Measurements from ENCODE around the gene GAS7.

Gene GAS7

DNA sequence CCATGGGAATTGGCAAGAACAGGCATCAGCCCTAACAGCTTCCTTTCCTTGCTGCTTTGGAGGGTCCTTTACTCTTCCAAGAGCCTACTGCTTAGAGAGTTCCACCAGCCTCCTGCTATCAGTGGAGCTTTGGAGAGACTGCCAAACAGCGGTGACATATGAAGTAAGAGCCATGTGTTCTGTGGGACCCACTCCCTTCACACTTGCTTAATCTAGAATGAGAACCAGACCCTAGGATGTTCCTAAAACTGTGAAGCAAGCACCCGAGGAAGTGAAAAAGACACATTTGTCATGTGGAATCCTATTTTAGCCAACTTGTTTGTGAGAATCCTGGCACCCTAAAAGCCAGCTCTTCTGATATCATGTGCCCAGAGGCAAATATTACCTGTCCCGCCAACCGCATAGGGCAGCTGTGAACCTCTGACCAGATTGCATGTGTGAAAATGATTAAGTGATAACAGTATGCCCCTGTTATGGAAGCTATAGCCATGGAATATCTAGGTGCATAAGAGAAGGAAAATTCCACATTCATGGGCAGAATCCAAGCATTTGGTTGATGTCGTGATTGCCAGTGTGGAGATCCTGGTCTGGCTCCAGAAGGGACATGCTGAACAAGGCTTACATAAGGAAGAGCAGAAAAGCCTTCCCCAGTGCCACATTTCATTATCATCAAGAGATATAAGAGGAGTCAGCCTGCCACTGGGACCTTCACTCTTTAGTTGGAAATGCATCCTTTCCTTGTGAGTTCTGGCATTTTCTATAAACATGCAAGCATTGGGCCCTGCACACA, 312.1 kb downstream of the GAS7 start:
- TF ChIP-seq, protein P1, sequence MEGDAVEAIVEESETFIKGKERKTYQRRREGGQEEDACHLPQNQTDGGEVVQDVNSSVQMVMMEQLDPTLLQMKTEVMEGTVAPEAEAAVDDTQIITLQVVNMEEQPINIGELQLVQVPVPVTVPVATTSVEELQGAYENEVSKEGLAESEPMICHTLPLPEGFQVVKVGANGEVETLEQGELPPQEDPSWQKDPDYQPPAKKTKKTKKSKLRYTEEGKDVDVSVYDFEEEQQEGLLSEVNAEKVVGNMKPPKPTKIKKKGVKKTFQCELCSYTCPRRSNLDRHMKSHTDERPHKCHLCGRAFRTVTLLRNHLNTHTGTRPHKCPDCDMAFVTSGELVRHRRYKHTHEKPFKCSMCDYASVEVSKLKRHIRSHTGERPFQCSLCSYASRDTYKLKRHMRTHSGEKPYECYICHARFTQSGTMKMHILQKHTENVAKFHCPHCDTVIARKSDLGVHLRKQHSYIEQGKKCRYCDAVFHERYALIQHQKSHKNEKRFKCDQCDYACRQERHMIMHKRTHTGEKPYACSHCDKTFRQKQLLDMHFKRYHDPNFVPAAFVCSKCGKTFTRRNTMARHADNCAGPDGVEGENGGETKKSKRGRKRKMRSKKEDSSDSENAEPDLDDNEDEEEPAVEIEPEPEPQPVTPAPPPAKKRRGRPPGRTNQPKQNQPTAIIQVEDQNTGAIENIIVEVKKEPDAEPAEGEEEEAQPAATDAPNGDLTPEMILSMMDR (IDR thresholded peaks at IDR 0.05; ENCODE audit: insufficient read depth, low read depth, low read length, missing control alignments) = no peak
- no peak for DNase-seq (ENCODE audit: low read depth)

DNA sequence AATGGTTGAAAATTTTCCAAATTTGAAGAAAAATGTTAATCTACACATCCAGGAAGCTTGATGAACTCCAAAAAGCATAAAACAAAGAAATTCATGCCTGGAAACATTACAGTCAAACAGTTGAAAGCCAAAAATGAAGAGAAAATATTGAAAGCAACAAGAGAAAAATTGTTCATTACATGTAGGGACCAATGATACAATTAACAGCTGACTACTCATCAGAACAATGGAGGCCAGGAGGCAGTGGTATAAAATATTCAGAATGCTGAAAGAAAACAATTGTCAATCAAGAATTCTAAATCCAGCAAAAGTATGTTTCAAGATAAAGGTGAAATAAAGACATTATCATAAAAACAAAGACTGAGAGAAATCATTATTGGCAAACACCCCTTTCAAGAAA, 315.0 kb downstream of the GAS7 start:
- no peak for DNase-seq (ENCODE audit: low read depth)
- no peak overlapping the region for H3K4me3 ChIP-seq (ENCODE audit: low read length)
- TF ChIP-seq, protein P1 (IDR thresholded peaks at IDR 0.05; ENCODE audit: insufficient read depth, low read depth, low read length, missing control alignments) = no peak

More for the DNA sequence above, 312.1 kb downstream of the GAS7 start:
- H3K4me3 ChIP-seq (ENCODE audit: low read length) = no peak overlapping the region

DNA sequence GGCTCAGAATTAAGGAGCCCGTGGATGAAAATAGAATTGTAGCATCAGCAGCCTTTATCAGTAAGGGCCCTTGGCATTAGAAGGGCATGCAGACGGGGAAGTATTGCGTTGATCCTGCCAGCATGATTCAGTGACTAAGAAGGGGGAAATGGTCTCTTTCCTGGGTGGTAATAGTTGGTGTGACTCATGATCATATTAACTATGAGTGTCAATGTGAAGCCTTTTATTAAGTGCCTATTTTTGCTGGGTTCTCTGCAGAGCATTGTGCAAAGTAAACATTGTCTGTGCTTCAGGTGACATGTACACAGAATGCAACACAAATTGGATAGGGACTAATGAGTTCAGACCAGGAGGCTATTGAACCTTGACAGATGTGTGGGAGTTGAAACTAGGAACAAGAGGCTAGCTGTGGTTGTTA, 317.8 kb downstream of the GAS7 start:
- DNase-seq (ENCODE audit: low read depth) = peak; percentile 73
- TF ChIP-seq, protein P1 (IDR thresholded peaks at IDR 0.05; ENCODE audit: insufficient read depth, low read depth, low read length, missing control alignments) = no peak
- H3K4me3 ChIP-seq (ENCODE audit: low read length) = no peak overlapping the region

DNA sequence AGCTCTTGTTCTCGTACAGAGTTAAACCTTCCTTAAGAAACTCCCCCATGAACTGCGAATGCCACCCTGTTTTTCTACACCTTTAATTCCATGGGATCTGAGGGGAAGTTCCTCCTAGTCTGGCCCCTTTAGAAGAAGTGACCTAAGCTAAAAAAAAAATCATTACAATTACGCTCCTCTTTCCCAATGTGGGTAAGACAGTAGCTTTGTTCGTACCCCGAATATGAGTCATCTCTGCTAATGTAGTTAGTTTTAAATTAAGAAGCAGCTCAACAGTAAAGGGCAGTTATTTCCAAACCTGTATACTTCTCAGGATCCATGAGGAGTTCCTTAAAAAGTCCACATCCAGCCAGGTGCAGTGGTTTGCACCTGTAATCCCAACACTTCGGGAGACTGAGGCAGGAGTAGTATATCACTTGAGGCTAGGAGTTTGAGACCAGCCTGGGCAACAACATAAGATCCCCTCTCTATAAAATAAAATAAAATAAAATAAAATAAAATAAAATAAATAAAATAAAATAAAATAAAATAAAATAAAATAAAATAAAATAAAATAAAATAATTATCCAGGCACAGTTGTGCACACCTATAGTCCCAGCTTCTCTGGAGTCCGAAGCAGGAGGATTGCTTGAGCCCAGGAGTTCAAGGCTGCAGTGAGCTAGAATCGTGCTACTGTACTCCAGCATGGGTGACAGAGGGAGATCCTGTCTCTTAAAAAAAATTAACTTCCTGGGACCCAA, 319.4 kb downstream of the GAS7 start:
- H3K4me3 ChIP-seq (ENCODE audit: low read length) = no peak overlapping the region
- DNase-seq (ENCODE audit: low read depth) = no peak
- TF ChIP-seq, protein P1 (IDR thresholded peaks at IDR 0.05; ENCODE audit: insufficient read depth, low read depth, low read length, missing control alignments) = no peak

DNA sequence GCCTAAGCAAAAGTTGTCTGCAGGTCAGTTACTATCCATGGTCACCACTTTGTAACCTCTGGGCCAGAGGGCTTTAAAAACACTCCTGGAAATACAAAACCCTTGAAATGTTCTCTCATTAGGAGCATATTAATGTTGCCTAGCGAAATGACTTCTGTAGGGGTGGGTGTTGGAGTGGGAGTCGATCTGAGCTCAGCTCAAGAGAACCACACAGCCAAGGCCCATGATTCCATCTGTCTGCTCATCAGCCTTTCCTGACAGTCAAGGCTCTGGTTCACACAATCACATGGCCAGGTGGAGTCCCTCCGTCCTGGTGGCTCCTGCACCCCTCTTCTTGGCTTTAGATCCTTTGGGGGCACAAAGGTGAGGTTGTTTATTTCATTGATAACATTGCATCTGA, 320.1 kb downstream of the GAS7 start:
- H3K4me3 ChIP-seq (ENCODE audit: low read length) = no peak overlapping the region
- DNase-seq (ENCODE audit: low read depth) = no peak
- TF ChIP-seq, protein P1 (IDR thresholded peaks at IDR 0.05; ENCODE audit: insufficient read depth, low read depth, low read length, missing control alignments) = no peak

DNA sequence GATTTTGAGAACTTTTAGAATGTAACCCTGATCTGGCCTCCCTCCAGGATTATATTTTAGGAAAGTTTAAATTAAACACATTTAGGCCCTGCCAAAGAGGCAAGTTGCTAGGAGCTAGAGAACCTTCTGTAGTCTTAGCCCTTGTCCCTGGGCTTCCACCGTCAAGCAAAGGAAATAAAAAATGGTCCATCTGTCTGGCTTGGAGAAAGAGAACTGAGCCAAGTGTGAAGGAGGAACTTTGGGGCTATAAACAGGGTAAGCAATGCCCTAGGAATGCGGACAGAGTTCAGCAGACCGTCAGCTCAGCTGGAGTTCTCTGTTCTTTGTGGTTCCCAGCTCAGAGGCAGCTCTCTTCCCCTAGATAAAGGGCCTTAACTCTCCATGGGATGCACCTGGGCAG, 323.0 kb downstream of the GAS7 start:
- TF ChIP-seq, protein P1 (IDR thresholded peaks at IDR 0.05; ENCODE audit: insufficient read depth, low read depth, low read length, missing control alignments) = no peak
- no peak overlapping the region for H3K4me3 ChIP-seq (ENCODE audit: low read length)
- DNase-seq (ENCODE audit: low read depth) = no peak
